SKM-1 (cell line): Measurements from ENCODE around the gene CNNM1.

Source experiments
- DNase-seq: peaks from one replicate; lab custom pipeline; 2025; ENCODE audit not compliant: unreplicated experiment; lab: John Stamatoyannopoulos, UW

CNNM1 gene

DNA sequence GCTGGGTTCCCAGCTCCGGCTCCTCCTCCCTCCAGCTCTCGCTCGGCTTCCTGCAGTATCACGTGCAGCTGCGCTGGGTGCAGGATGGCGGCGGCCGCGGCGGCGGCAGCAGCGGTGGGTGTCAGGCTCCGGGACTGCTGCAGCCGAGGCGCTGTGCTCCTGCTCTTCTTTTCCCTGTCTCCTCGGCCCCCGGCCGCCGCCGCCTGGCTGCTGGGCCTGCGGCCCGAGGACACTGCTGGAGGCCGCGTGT is at the start of gene CNNM1:
CNNM1 (plus strand) TSS at position 53 of the 250 bp plus-strand sequence; CDS start at position 85, 32 bp downstream.
- DNase-seq = peak; percentile 10

DNA sequence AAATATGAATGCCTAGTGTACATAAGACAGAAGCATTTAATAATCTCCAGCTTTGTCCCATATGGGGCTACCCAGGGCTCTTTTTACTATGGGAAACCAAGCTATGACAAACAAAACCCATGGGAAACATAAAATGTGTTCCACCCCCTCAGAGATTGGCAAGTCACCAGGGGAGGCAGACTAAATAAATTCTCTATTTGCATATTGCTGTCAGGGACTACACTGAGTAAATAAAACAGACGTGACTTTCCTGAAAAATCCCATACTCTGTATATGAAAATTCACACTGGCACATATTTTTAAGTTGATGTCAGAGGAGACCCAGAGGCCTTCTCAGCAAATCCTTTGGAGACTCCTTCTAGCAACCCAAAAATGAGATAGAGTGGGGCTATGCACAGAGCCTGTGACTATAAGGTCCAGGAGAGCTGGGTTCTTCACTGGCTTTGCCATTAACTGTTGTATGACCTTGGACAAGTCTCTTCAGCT is 49.5 kb upstream of the CNNM1 start:
- no peak for DNase-seq

DNA sequence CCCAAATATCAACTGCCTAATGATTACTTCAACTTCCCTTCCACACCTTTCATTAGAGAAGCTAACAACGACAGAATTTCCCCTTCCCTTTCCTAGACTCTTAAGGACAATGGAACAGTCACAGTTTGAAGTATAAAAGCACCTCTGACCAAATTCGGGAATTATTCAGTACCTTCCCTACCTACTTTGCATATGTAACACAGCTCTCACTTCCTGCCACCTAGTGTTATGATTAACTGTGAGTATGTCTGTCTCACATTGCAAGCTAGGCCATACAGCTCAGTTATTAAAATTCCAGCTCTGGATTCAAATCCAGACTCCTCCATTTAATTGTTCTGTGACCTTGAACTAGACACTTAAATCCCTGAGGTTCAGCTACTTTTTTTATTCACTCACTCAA is 48.7 kb upstream of the CNNM1 start:
- no peak for DNase-seq

DNA sequence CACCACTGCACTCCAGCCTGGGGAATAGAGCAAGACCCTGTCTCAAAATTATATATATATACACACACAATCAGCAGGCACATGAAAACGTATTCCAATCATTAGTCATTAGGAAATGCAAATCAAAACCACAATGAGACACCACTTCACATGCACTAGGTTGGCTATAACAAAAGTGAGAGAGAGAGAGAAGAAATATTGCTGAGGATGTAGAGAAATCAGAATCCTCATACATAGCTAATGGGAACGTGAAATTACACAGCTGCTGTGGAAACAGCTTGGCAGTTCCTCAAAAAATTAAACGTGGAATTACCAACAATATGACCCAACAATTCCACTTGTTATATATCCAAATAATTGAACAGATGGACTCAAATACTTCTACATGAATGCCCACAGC is 43.3 kb upstream of the CNNM1 start:
- DNase-seq = no peak

DNA sequence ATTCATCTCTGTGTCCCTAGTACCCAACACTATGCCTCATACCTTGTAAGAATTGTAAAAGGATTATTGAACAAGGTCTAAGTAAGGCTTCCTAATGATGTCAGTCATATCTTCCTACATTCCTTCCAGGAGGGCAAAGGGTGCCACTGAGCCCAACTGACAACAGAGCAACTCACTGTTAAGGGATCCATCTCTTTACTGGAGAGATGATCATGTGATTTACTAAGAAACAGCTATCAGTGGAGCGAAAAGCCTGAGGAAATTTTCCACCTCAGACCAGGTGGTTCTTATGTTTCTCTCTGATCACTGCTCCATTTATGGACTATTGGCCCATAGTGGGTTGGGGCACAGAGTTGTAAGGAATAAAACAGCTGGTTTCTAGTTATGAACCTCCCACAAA is 38.9 kb upstream of the CNNM1 start:
- no peak for DNase-seq

DNA sequence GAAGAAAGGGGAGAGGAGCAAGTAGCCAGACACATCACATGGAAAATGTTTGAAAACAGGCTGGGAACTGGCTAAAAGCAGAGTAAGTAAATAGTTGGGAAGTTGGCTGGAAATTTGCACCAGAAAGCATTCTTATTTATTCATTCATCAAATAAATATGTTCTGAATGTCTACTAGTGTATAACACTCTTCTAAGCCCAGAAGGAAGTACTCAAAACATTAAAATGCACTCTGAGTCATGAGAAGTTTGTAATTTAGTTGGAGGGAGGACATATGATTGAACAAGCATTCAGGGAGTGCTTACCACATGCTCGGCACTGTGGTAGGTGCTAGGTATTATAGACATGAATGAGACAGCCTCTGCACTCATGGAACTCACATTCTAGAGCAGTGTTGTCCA is 37.0 kb upstream of the CNNM1 start:
- DNase-seq = no peak

DNA sequence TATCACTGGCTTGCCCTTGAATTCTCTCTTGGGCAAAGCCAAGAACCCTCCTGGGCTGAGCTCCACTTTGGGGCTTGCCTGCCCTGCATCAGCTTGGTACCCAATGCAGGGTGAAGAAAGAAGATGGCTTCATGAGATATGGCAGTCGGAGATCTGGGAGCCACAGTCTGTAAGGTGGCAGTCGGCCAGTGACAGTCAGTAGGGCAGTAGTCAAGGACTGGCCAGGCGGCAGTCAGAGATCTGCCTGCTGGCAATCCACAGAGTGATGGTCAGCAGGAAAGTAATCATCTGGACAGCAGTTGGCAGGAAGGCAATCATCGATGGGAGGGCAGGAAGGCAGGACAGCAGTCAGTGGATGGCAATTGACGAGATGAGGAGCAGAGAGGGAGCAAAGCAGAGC is 32.6 kb upstream of the CNNM1 start:
- no peak for DNase-seq

DNA sequence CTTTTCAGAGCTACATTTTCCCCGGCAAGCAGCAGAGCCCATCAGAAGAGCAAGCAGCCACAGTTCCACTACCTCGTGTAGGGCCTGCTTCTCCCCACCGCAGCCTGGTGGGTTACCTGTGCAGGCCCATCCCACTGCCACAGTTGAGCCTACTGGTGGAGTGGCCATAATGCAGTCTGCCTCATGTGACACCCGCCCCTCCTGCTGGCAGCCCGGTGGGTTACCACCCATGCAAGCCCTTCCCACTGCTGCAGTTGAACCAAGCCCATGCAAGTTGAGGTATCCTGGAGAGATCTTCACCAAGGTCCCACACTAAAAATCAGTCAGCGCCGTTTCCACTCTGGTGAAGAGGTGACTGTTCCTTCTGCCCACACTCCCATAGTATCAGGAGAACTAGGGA is 32.1 kb upstream of the CNNM1 start:
- DNase-seq = no peak

DNA sequence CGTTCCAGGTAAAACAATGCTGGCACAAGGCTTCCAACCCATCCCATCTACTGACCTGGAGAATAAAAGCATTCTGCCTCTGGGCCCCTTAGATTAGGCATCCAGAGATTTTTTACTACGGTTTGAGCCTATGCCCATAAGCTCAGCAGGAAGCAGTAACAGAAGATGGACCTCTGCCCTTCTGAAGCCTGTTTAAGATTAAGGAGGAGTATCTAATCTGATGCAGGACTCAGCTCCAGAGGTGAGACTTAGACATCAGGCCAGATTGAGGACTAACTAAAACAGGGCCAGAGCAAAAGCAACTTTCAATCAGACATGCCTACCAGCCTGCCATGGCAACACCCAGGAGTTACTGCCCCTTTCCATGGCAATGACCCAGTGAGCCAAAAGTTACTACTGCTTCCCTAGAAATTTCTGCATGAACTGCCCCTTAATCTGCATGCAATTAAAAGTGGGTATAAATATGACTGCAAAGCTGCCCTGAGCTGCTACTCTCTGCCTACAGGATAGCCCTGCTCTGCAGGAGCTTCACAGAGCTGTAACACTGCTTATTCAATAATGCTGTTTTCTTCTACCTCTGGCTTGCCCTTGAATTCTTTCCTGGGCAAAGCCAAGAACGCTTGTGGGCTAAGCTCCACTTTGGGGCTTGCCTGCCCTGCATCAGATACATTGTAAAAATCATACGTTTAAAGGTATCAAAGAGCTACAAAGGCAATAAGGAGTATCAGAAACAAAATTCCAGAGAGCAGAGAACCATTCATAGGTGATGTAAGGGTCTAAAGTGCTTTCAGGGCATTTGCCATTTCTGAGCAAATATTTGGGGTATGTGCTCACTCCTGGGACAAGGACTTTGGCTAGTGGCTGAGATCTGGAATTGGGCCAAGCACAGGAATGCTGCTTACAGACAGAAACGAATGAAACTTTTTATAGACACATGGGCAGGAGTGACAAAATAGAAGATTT is 25.0 kb upstream of the CNNM1 start:
- DNase-seq = no peak

DNA sequence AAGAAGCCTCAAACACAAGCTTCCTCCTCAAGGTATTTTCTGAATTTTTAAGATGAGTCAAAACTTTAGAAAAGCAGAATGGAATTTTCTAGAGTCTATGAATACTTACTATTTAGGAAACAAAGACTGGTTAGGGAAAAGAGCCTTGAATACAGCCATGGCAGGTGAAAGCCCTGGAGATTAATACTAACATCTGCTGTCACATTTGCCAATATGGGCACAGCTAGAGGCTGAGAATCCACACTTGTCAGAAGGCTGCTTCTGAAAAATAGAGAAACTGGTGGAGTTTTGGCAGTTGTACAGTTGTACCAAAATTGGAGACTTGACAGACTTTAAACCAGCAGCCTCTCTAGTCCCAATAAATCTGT is 24.3 kb upstream of the CNNM1 start:
- DNase-seq = no peak

DNA sequence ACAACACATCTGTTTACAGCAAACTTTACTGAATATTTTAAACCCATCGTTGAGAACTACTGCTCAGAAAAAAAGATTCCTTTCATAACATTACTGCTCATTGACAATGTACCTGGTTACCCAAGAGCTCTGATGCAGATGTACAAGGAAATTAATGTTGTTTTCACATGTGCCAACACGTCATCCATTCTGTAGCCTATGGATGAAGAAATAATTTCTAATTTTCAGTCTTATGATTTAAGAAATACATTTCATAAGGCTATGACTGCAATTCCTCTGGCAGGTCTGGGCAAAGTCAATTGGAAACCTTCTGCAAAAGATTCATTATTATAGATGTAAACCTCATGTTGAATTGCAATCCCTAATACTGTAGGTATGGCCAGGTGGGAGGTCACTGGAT is 16.7 kb upstream of the CNNM1 start:
- no peak for DNase-seq

DNA sequence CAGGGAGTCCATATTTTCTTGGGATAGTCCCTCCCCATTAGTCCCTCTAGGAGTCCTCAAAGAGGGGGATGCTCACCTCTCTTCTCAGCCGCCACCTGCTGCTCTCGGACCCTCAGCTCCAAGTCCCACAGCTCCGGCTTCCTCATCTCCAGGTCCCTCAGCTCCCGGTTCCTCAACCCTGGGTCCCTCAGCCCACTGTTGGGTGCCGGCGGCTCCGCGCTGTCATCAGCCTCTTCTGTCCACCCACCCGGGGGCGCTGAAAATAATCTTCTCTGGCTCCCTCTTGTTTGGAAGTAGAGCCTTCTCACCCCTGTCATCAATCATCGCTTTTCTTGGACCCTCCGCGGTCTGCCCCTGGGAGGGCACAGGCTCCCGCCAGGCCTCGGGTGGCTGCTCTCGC is 13.3 kb upstream of the CNNM1 start:
- no peak for DNase-seq

DNA sequence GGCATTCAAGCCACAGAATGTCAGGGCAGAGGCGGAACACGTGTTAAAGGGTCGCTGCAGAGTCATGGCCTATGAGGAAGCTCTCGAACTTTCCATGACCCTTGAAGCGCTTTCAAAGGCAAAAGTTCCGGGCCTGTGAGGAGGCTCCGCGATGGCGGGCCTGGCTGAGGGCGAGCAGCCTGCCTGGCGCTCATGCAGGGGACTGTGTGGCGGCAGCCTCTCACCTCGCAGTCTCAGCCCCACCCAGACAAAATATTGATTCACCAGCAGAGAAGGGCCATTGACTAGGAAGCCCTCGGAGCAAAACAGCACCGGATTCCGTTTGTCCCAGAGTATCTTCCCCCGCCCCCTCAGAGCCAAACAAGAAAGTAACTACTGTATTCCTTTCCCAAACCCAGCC is 12.8 kb upstream of the CNNM1 start:
- no peak for DNase-seq

DNA sequence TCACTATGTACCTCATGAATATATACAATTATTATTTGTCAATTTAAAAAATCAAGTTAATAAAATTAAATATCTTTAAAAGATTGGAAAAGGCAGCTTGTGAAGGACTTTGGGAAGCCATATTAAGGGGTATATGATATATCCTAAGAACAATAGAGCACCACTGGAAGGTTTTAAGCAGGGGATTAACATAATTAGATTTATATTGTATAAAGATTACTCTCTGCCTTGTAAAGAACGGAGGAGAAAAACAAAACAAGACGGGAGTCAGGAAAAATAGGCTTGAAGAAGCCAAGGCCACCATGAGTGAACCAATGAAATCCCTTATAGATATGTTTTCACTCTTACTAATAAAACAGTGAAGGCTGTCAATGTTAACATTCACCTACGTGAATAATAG is 11.1 kb upstream of the CNNM1 start:
- DNase-seq = no peak

DNA sequence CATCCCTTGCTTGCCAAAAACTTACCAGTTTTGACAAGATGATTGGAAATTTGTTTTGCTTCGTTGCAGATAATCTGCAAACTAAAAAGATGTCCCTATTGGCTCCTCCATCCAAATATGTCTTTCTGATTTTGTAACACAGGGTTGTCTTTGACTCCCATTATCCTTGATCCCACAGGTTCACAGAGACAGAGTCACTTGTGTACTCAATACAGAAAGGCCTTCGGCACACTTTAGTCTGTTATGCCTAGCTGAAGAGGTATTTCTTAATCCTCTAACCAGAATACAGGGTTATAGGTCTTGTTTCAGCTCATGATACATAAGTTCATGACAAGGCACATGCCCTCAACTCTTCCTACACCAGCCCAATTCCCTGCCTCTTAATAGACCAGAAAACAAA is 10.7 kb upstream of the CNNM1 start:
- no peak for DNase-seq

DNA sequence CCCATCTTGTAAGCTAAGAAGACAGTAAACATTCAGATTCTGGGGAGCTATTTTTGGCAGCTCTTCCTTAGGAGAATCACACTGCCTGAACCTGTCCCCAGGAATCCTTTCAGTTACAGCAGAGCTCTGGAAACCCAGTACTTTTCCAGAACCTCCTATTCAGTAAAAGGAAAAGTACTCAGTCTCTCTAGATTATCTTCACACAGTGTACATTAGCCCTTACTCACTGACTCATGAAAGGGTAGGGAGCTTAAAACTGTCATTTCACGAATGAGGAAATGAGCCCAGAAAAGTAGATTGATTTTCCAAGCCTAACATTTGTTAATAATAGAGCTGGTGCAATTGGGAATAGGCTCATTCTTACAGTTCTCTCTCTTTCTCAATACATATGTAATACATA is 3.9 kb upstream of the CNNM1 start:
- DNase-seq = no peak

DNA sequence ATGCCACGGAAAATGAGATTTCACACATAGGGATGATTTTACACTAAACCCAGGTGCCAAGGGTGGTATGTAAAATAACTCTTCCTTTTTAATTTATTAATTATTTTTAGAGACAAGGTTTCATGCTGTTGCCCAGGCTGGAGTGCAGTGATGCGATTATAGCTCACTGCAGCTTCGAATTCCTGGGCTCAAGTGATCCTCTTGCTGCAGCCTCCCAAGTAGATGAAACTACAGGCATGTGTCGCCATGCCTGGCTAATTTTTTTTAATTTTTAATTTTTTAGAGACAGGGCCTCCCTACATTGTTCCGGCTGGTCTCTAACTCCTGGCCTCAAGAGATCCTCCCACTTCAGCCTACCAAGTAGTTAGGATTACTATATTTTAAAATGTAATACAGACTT is 2.3 kb upstream of the CNNM1 start:
- DNase-seq = no peak

DNA sequence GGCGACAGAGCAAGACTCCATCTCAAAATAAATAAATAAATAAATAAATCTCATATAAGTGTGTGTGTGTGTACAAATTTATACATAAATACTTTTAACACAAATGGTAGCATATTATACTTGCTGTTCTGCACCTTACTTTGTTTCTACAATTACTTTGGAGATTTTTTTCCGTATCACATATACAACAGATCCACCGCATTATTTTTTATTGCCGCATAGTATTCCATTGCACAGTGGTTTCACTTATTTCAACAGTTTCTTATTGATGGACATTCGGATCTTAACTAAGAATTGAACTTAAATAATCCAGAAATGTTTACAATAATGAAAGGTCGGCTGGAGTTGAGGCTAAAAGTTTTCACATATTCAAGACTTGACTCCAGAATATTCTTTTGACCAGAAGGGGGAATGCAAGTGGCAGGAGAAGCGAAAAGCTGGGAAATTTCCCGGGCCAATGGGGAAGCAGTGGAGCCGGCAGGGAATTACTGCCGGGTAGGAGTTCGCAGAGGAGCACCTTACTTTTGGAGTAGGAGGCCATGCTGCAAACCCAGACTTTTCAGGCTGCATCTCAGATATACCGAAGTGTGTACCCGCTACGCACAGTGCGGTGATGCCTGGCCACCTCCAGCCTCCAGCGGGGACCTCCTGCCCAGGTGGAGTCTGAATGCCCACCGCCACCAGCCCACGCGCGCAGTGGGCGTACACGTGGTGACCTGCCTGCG is 415 bp upstream of the CNNM1 start:
- DNase-seq = no peak

DNA sequence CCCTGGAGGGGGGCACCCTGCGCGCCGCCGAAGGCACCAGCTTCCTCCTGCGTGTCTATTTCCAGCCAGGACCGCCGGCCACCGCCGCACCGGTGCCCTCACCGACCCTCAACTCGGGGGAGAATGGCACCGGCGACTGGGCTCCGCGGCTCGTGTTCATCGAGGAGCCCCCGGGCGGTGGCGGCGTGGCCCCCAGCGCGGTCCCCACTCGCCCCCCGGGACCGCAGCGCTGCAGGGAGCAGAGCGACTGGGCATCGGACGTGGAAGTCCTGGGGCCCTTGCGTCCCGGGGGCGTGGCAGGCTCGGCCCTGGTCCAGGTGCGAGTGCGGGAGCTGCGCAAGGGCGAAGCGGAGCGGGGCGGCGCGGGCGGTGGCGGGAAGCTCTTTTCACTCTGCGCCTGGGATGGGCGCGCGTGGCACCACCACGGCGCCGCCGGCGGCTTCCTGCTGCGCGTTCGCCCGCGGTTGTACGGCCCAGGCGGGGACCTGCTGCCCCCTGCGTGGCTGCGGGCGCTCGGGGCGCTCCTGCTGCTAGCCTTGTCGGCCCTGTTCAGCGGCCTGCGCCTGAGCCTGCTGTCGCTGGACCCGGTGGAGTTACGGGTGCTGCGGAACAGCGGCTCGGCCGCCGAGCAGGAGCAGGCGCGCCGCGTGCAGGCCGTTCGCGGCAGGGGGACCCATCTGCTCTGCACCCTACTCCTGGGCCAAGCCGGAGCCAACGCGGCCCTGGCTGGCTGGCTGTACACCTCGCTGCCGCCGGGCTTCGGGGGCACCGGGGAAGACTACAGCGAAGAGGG is 594 bp downstream of the CNNM1 start:
- DNase-seq = no peak

DNA sequence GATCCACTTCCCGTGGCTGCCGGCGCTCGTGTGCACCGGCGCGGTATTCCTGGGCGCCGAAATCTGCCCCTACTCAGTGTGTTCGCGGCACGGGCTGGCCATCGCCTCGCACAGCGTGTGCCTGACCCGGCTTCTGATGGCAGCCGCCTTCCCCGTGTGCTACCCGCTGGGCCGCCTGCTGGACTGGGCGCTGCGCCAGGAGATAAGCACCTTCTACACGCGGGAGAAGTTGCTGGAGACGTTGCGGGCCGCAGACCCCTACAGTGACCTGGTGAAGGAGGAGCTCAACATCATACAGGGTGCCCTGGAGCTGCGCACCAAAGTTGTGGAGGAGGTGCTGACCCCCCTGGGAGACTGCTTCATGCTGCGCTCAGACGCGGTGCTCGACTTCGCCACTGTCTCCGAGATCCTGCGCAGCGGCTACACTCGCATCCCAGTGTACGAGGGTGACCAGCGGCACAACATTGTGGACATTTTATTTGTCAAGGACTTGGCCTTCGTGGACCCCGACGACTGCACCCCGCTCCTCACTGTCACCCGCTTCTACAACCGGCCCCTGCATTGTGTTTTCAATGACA is 1.3 kb downstream of the CNNM1 start:
- no peak for DNase-seq

DNA sequence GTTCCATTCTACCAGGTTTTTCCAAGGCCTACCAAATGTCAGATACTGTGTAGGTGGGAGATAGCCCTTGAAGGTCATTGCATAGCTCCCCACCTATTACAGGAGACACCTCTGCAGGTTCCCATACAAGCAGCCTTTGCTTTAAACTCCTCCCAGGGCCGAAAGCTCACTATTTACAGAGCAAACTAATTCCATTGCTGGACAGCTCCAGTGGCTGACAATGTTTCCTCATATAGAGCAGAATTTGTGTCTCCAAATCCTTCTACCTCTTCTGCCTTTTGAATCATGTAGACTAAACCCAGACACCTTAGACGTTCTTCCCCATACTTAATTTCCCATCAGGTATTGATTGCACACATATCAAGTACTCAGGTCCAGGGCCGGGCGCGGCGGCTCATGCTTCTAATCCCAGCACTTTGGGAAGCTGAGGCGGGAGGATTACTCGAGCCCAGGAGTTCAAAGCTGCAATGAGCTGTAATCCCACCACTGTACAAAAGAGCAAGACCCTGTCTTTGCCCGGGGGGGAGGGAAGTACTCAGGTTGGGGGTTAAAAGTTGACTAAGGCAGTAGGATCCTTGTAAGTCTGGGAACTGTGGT is 2.1 kb downstream of the CNNM1 start:
- no peak for DNase-seq
